Lower leg skin (tissue), 3 donors: ENCODE measurements around the gene FETUB.

Experiments
- POLR2A ChIP-seq, 2 donors: fragments of 450-650 bp; IDR thresholded peaks; one replicate each; pipeline ENCODE4 v1.6.1; 2016 to 2017; ENCODE audit warnings: antibody characterized with exemption in 2 of 2, mild to moderate bottlenecking in 1 of 2, moderate library complexity in 1 of 2
- TF ChIP-seq, protein P1 (sequence below), 3 donors: fragments of 450-650 bp; IDR thresholded peaks; one replicate each; pipeline ENCODE4 v1.5.1; 2016; ENCODE audit warnings: antibody characterized with exemption in 3 of 3, mild to moderate bottlenecking in 3 of 3, moderate library complexity in 2 of 3

DNA sequence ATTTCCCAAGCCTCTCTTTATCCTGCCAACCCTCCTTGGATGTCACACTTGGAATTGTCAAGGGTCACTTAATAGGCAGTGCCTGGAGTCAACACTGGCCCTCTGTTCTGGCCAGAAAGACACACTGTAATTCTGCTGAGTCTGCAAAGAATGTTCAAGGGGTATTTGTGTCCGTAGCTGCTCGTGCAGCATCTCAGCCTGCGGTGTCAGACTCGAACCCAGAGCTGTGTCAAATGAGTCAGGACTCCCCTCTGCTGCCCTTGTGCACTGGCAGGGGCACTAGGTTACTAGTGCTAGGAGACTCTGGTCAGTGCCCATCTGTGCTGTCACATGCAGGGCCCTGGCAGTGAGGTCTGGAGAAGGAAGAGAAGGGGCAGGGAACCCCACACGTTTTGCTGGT, 28.1 kb upstream of the FETUB start:
- TF ChIP-seq, protein P1, sequence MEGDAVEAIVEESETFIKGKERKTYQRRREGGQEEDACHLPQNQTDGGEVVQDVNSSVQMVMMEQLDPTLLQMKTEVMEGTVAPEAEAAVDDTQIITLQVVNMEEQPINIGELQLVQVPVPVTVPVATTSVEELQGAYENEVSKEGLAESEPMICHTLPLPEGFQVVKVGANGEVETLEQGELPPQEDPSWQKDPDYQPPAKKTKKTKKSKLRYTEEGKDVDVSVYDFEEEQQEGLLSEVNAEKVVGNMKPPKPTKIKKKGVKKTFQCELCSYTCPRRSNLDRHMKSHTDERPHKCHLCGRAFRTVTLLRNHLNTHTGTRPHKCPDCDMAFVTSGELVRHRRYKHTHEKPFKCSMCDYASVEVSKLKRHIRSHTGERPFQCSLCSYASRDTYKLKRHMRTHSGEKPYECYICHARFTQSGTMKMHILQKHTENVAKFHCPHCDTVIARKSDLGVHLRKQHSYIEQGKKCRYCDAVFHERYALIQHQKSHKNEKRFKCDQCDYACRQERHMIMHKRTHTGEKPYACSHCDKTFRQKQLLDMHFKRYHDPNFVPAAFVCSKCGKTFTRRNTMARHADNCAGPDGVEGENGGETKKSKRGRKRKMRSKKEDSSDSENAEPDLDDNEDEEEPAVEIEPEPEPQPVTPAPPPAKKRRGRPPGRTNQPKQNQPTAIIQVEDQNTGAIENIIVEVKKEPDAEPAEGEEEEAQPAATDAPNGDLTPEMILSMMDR (IDR thresholded peaks at IDR 0.05): no peak
- TF ChIP-seq POLR2A (IDR thresholded peaks at IDR 0.05): no peak
